Measurements from ENCODE around the gene AMBRA1.

AMBRA1 gene

GRCh38 chr11:46593550-46594373 is at the start of gene AMBRA1:
TSS of gene AMBRA1 (minus strand) at chr11:46594023. CDS start at chr11:46548380, 45,643 bp downstream.
- DNase-seq, result peak; percentile 83 to 92

- DNase-seq, result no peak
These were observed 49.7 kb upstream of the AMBRA1 start for GRCh38 chr11:46643531-46643930.

GRCh38 chr11:46642627-46643335 is 49.0 kb upstream of the AMBRA1 start:
- DNase-seq, result no peak

GRCh38 chr11:46641639-46642038 is 47.8 kb upstream of the AMBRA1 start:
- no peak for DNase-seq

GRCh38 chr11:46640036-46640788 is 46.4 kb upstream of the AMBRA1 start:
- DNase-seq, result no peak

GRCh38 chr11:46639197-46639839 is 45.5 kb upstream of the AMBRA1 start:
- DNase-seq, result no peak

GRCh38 chr11:46637546-46637945 is 43.7 kb upstream of the AMBRA1 start:
- DNase-seq, result no peak

GRCh38 chr11:46635557-46636139 is 41.8 kb upstream of the AMBRA1 start:
- DNase-seq, result no peak

GRCh38 chr11:46633291-46634217 is 39.7 kb upstream of the AMBRA1 start:
- no peak for DNase-seq

GRCh38 chr11:46632502-46632901 is 38.7 kb upstream of the AMBRA1 start:
- no peak for DNase-seq

- DNase-seq, result no peak
These were observed 37.9 kb upstream of the AMBRA1 start for GRCh38 chr11:46631676-46632075.

GRCh38 chr11:46630237-46630636 is 36.4 kb upstream of the AMBRA1 start:
- no peak for DNase-seq

GRCh38 chr11:46628961-46629360 is 35.1 kb upstream of the AMBRA1 start:
- no peak for DNase-seq

GRCh38 chr11:46625406-46625805 is 31.6 kb upstream of the AMBRA1 start:
- DNase-seq, result no peak

GRCh38 chr11:46618837-46619236 is 25.0 kb upstream of the AMBRA1 start:
- DNase-seq, result no peak

GRCh38 chr11:46617972-46618314 is 24.1 kb upstream of the AMBRA1 start:
- no peak for DNase-seq

GRCh38 chr11:46617134-46617971 is 23.5 kb upstream of the AMBRA1 start, which contains the start of the genes ATG13 and HARBI1:
TSS of gene ATG13 (plus strand) at chr11:46617553. CDS start at chr11:46644292, 26,739 bp downstream.
TSS of gene HARBI1 (minus strand) at chr11:46617227. CDS start at chr11:46616237, 990 bp downstream.
- peak; percentile 92 to 94 for DNase-seq

GRCh38 chr11:46616551-46617133 is 22.8 kb upstream of the AMBRA1 start:
- no peak for DNase-seq

GRCh38 chr11:46615756-46616155 is 21.9 kb upstream of the AMBRA1 start:
- DNase-seq, result no peak

- DNase-seq, result no peak
These were observed 18.5 kb upstream of the AMBRA1 start for GRCh38 chr11:46612326-46612725.

Measured in NCI-H2081 (cell line).